ENCODE data around the gene HEPACAM.

DNA sequence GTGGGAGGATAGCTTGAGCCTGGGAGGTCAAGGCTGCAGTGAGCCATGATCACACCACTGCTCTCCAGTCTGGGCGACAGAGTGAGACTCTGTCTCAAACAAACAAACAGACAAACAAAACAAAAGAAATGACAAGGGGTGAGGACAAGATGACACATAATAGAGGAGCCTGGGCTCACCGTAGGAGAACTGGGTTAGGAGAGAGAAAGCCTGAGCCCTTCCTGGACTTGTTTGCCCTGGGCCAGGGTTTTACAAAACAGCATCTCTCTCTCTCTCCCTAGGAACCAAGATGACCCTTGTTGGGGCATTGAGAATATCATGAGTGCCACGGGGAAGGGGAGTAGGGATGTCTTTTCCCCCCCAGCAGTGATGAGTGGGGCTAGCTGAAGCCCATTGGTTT is 54.9 kb downstream of the HEPACAM start:
- TF ChIP-seq, protein P1, sequence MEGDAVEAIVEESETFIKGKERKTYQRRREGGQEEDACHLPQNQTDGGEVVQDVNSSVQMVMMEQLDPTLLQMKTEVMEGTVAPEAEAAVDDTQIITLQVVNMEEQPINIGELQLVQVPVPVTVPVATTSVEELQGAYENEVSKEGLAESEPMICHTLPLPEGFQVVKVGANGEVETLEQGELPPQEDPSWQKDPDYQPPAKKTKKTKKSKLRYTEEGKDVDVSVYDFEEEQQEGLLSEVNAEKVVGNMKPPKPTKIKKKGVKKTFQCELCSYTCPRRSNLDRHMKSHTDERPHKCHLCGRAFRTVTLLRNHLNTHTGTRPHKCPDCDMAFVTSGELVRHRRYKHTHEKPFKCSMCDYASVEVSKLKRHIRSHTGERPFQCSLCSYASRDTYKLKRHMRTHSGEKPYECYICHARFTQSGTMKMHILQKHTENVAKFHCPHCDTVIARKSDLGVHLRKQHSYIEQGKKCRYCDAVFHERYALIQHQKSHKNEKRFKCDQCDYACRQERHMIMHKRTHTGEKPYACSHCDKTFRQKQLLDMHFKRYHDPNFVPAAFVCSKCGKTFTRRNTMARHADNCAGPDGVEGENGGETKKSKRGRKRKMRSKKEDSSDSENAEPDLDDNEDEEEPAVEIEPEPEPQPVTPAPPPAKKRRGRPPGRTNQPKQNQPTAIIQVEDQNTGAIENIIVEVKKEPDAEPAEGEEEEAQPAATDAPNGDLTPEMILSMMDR (IDR thresholded peaks at IDR 0.05 in 4 of 5, conservative IDR thresholded peaks at IDR 0.05 in 1 of 5): no peak
- no peak for TF ChIP-seq POLR2A (IDR thresholded peaks at IDR 0.05)
